Fibroblast of lung (primary cell): Measurements from ENCODE around the gene SCGB1C2. TPM values are rescaled to one million over a fixed set of nuclear protein-coding genes. Genes with fewer than 3 reads are reported as not detected.

Source experiments
- DNase-seq, 2 donors: peaks; one replicate each; pipeline versions ENCODE4 v3.0.0 to v3.0.0-alpha.2; 2010; ENCODE audit warnings: low read depth in 2 of 2
- H2AFZ ChIP-seq: 2 replicates; pipeline ENCODE4 v1.5.1; 2012; ENCODE audit warnings: low read length, control low read depth, inconsistent platforms
- H3K27ac ChIP-seq: 2 replicates; pipeline ENCODE4 v1.5.1; 2011; ENCODE audit warnings: low read length, control low read depth; ENCODE audit not compliant: insufficient read depth
- H3K27me3 ChIP-seq: 2 replicates; pipeline ENCODE4 v1.5.1; 2011; ENCODE audit warnings: mild to moderate bottlenecking, low read length; ENCODE audit not compliant: control insufficient read depth, insufficient read depth
- H3K36me3 ChIP-seq: 2 replicates; pipeline ENCODE4 v1.5.1; 2011; ENCODE audit warnings: low read length; ENCODE audit not compliant: control insufficient read depth, insufficient read depth
- H3K4me1 ChIP-seq: 2 replicates; pipeline ENCODE4 v1.5.1; 2011; ENCODE audit warnings: low read length; ENCODE audit not compliant: control insufficient read depth, insufficient read depth; ENCODE audit errors: extremely low read depth
- H3K4me2 ChIP-seq: 2 replicates; pipeline ENCODE4 v1.5.1; 2011; ENCODE audit warnings: low read length, control low read depth; ENCODE audit not compliant: insufficient read depth; ENCODE audit errors: extremely low read depth
- H3K4me3 ChIP-seq, 4 experiments: fragments of 200-600 bp in 1 of 4; sonication (generic) in 1 of 4; replicated peaks in 1 of 4; 2 replicates each; pipeline ENCODE4 v1.5.1; 2011 to 2016; ENCODE audit warnings: low read length in 4 of 4, low read depth in 3 of 4, mild to moderate bottlenecking in 3 of 4, control low read depth in 2 of 4, inconsistent platforms in 1 of 4, mixed read lengths in 1 of 4; ENCODE audit not compliant: insufficient read depth in 1 of 4; ENCODE audit errors: control extremely low read depth in 1 of 4
- H3K79me2 ChIP-seq: 2 replicates; pipeline ENCODE4 v1.5.1; 2012; ENCODE audit warnings: mild to moderate bottlenecking, low read length, inconsistent platforms; ENCODE audit not compliant: control insufficient read depth, insufficient read depth
- H3K9ac ChIP-seq: 2 replicates; pipeline ENCODE4 v1.5.1; 2011; ENCODE audit warnings: mild to moderate bottlenecking, low read length, control low read depth; ENCODE audit not compliant: insufficient read depth
- H3K9me3 ChIP-seq: 2 replicates; pipeline ENCODE4 v1.5.1; 2012; ENCODE audit warnings: low read depth, low read length; ENCODE audit not compliant: control insufficient read depth, insufficient read depth
- H4K20me1 ChIP-seq: 2 replicates; pipeline ENCODE4 v1.5.1; 2011; ENCODE audit warnings: low read length; ENCODE audit not compliant: control insufficient read depth, insufficient read depth; ENCODE audit errors: extremely low read depth
- EZH2 ChIP-seq: IDR thresholded peaks from 2 replicates; pipeline ENCODE4 v1.5.1; 2012; ENCODE audit warnings: low read length, control low read depth, mild to moderate bottlenecking; ENCODE audit errors: missing control alignments
- polyA plus RNA-seq, 2 donors: library from polyadenylated mRNA; depleted of rRNA in 1 of 2; stranded (reverse) in 1 of 2; unstranded in 1 of 2; fragments of >200 nt; gene quantifications; 2 replicates each; pipeline ENCODE4 v1.2.1, GENCODE V29; 2011 to 2012; ENCODE audit warnings: missing spikeins in 1 of 2
- total RNA-seq: library from RNA; depleted of rRNA; stranded (reverse); fragments of >200 nt; gene quantifications from 2 replicates; pipeline ENCODE4 v1.2.1, GENCODE V29; 2014
- TF ChIP-seq, protein P1 (sequence below), 2 donors: IDR thresholded peaks in 1 of 2; conservative IDR thresholded peaks in 1 of 2; 1 replicate in 1 of 2; 2 replicates in 1 of 2; pipeline ENCODE4 v1.5.1; 2011 to 2012; ENCODE audit warnings: low read length in 2 of 2, control low read depth in 1 of 2, inconsistent platforms in 1 of 2, low read depth in 1 of 2, mild to moderate bottlenecking in 1 of 2

Gene SCGB1C2
- total and polyA plus RNA-seq, 2 donors (not counting 1 experiment from before 2014, with no cell fraction given) = not detected

DNA sequence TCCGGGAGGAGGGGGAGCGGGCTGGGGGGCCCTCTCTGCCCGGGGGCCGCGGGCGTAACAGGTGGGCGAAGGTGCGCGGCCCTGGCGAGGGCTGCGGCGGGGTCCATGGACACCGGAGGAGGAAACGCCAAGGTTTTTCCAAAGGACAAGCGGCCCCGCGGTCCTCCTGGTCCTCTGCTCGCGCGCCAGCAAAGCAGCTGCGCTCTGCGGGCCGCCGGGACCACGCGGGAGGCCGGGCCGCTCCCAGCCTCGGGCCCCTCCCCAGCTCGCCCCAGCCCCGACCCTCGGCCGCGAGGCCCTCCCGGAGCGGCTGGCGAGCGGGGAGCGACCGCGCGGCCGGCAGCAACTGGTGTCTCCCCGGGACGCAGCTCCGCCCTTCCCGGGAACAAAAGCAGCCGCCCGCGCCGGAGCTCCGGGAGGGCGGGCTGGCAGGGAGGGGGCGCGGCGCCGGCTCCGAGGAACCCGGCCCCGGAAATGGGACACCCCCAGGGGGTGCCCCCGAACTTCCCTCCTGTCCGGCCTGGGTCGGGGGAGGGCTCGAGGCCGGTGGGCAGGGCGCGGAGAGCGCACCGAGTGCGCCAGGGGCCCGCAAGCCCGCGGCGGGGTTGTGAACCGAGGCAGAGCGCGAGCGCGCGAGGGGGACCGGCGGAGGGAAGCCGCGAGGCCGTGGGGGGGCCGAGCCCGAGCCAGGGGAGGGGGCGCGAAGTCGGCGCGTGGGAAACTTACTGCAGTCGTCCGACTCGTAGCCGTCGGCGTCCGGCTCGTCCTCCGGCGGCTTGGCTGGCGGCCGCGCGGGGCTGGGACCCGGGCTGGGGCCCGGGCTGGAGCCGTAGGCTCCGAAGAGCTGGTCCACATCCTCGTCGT is 43.2 kb downstream of the SCGB1C2 start:
- no peaks in the 10 kb centered on the region for H3K36me3 ChIP-seq
- no peak overlapping the region for H3K4me2 ChIP-seq
- no peak overlapping the region for H2AFZ ChIP-seq
- H3K27ac ChIP-seq = no peak overlapping the region
- H3K9me3 ChIP-seq = no peaks in the 10 kb centered on the region
- no peak overlapping the region for H3K4me3 ChIP-seq
- H3K9ac ChIP-seq = no peak overlapping the region
- H3K27me3 ChIP-seq = peaks cover 19% of the 10 kb centered on the region
- H4K20me1 ChIP-seq = no peaks in the 10 kb centered on the region
- H3K4me1 ChIP-seq = no peaks in the 10 kb centered on the region
- H3K79me2 ChIP-seq = no peaks in the 10 kb centered on the region
- TF ChIP-seq EZH2 = no peak
- TF ChIP-seq, protein P1, sequence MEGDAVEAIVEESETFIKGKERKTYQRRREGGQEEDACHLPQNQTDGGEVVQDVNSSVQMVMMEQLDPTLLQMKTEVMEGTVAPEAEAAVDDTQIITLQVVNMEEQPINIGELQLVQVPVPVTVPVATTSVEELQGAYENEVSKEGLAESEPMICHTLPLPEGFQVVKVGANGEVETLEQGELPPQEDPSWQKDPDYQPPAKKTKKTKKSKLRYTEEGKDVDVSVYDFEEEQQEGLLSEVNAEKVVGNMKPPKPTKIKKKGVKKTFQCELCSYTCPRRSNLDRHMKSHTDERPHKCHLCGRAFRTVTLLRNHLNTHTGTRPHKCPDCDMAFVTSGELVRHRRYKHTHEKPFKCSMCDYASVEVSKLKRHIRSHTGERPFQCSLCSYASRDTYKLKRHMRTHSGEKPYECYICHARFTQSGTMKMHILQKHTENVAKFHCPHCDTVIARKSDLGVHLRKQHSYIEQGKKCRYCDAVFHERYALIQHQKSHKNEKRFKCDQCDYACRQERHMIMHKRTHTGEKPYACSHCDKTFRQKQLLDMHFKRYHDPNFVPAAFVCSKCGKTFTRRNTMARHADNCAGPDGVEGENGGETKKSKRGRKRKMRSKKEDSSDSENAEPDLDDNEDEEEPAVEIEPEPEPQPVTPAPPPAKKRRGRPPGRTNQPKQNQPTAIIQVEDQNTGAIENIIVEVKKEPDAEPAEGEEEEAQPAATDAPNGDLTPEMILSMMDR (conservative IDR thresholded peaks at IDR 0.05 in 1 of 2, IDR thresholded peaks at IDR 0.05 in 1 of 2; ENCODE audit: low read depth in 1 of 2, low read length in 2 of 2) = no peak
- DNase-seq = no peak

DNA sequence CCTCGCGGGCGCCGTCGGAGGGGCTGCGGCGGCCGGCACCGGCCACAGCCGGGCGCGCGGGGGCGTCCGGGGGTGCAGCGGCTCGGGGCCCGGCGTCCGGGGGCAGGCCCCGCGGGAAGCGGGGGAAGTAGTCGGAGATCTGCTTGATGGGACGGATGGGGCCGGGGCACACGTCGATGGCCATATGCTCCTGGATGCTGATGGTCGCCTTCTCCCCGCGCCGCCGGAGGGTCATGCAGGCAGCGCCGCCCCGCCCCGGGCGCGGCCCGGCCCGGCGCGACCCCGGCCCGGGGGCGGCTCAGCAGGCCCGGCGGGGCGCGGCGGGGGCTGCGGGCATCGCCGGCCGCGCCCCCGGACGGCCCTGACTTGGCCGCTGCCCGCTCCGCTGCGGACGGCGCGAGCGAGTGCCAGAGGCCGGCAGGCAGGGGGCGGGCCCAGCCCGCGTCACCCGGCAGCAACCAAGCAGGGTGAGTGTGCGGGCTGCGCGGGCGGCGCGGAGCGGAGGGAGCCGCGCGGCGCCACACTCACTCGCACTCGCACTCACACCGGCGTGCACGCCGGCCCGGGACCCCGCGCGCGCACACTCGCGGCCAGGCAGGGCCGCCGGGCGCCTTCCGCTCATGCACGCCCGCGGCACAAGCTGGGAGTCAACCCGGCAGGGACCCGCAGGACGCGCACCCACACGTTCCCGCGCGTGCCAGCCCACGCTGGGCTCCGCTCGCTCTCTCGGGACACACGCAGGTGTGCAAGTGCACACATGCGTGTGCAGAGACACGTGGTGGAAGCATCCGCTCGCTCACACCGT is 44.1 kb downstream of the SCGB1C2 start, which contains the start of gene DOC2B:
Gene DOC2B (minus strand): TSS at position 406 of the 805 bp plus-strand sequence. CDS start 171 bp downstream, at position 235.
- no peaks in the 10 kb centered on the region for H3K9me3 ChIP-seq
- peak; percentile 74 for TF ChIP-seq EZH2
- TF ChIP-seq, protein P1 (conservative IDR thresholded peaks at IDR 0.05 in 1 of 2, IDR thresholded peaks at IDR 0.05 in 1 of 2; ENCODE audit: low read depth in 1 of 2, low read length in 2 of 2) = no peak
- peaks cover 19% of the 10 kb centered on the region for H3K27me3 ChIP-seq
- peak within 1 kb of the TSS; percentile 13 for H3K4me2 ChIP-seq
- H3K27ac ChIP-seq = no peak within 1 kb of the TSS
- H3K9ac ChIP-seq = no peak within 1 kb of the TSS
- no peaks in the 10 kb centered on the region for H3K79me2 ChIP-seq
- no peaks in the 10 kb centered on the region for H3K4me1 ChIP-seq
- peak in 1 of 2 donors; percentile 58 for DNase-seq
- no peaks in the 10 kb centered on the region for H3K36me3 ChIP-seq
- H2AFZ ChIP-seq = no peak within 1 kb of the TSS
- no peak within 1 kb of the TSS for H3K4me3 ChIP-seq
- no peaks in the 10 kb centered on the region for H4K20me1 ChIP-seq
